ENCODE results near the gene BIRC2.

BIRC2 gene

GRCh38 chr11:102306817-102307726 is 39.9 kb upstream of the BIRC2 start:
- TF ChIP-seq CTCF (IDR thresholded peaks at IDR 0.05; ENCODE audit: low read length, missing control alignments) = no peak
- H3K4me3 ChIP-seq (replicated peaks; ENCODE audit: low read depth, low read length) = no peak overlapping the region
- no peak for DNase-seq (ENCODE audit: low read depth)

- no peak for TF ChIP-seq CTCF (IDR thresholded peaks at IDR 0.05; ENCODE audit: low read length, missing control alignments)
- no peak for DNase-seq (ENCODE audit: low read depth)
- H3K4me3 ChIP-seq (replicated peaks; ENCODE audit: low read depth, low read length) = no peak overlapping the region
Observed at GRCh38 chr11:102307727-102308038, 39.3 kb upstream of the BIRC2 start.

DNA sequence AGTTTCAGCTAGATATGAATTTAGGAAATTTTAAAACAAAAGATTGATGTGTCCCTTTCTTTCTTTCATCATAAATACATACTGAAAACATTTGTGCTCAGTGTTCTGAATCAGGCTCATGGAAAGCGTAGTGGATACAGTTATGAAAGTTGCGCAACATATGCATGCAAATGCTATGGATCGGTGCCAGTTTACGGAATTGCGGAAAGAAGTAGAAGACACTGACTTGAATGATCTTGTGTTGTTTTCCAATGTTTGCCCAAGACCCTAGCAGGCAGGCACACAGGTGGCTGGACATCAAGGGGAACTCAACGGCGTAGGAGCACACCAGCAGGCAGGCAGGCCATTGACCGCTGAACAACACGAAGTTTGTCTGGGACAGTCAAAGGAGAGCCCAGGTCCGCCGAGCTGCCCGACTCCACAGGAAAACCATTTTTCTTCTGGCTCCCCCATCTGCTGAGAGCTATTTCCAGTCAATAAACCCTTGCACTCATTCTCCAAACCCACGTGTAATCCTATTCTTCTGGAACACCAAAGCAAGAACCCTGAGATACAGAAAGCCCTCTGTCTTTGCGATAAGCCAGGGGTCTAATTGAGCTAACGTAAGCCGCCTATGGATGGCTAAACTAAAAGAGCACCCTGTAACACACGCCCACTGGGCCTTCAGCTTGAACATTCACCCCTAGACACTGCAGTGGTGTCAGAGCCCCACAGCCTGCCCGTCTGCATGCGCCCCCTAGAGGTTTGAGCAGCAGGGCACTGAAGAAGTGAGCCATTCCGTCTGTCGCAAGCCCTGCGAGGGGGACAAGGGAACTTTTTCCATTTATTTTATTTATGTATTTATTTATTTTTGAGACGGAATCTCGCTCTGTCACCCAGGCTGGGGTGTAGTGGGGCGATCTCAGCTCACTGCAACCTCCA is 37.1 kb upstream of the BIRC2 start:
- no peak for TF ChIP-seq CTCF (IDR thresholded peaks at IDR 0.05; ENCODE audit: low read length, missing control alignments)
- DNase-seq (ENCODE audit: low read depth) = no peak
- H3K4me3 ChIP-seq (replicated peaks; ENCODE audit: low read depth, low read length) = no peak overlapping the region

DNA sequence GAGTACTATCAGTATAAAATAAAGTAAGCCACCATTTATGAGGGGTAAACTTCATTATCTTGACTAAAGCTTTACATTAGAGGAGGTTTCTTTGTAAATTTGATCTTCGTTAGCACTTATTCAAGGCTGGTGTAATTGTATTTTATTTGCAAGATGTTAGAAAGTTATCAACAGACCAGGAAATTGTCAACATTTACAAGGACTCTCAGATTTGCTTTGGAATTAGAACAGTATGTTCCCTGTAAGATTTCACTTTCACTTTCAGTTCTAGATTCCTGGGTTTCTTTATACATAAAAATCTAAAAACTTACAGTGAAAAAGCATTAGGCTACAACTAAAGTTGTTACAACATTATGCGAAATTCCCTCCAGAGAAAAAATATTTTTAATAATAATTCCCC is 34.3 kb upstream of the BIRC2 start:
- TF ChIP-seq CTCF (IDR thresholded peaks at IDR 0.05; ENCODE audit: low read length, missing control alignments) = no peak
- H3K4me3 ChIP-seq (replicated peaks; ENCODE audit: low read depth, low read length) = peak overlapping the region; percentile 27
- DNase-seq (ENCODE audit: low read depth) = peak; percentile 34

DNA sequence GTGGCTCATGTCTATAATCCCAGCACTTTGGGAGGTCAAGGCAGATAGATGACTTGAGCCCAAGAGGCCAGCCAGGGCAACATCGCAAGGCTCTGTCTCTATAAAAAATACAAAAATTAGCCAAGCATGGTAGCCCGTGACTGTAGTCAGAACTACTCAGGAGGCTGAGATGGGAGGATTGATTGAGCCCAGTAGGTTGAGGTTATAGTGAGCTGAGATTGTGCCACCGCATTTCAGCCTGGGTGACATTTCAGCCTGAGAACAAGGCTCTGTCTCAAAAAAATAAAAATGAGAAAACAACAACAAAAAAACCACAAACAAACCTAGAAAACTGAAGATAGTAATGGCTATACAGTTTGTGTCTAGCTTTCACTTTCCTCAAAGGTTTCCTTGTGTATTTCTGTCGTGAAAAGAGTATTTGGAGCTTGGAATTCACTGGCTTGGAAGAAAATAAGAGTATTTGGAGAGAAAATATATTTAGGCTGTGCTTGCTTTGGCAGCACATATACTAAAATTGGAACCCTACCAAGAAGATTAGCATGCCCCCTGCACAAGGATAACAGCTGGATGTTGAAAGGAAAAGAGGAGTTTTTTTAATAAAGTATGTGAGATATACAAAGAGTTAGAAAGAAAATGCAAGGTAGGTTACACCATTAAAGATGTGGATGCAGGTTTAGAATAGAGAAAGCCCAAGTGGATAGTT is 33.6 kb upstream of the BIRC2 start:
- TF ChIP-seq CTCF (IDR thresholded peaks at IDR 0.05; ENCODE audit: low read length, missing control alignments) = no peak
- peak overlapping the region; percentile 27 for H3K4me3 ChIP-seq (replicated peaks; ENCODE audit: low read depth, low read length)

DNA sequence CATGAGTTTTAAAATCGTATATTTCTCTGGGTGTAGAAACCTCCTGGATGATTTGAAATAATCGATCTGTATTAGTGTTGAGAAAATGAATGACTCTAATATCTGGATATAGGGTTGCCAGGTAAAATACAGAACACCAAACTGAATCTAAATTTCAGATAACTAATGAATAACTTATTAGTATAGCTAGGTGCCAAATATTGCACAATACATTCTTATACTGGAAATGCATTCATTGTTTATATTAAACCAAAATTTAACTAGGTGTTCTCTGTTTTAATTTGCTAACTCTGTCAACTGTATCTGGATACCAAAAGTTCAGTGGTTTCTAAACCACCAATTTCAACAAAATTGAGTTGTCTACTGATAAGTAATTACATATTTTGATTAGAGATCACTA is 32.2 kb upstream of the BIRC2 start:
- DNase-seq (ENCODE audit: low read depth) = no peak
- TF ChIP-seq CTCF (IDR thresholded peaks at IDR 0.05; ENCODE audit: low read length, missing control alignments) = no peak

More for the DNA sequence above, 33.6 kb upstream of the BIRC2 start:
- peak; percentile 30 for DNase-seq (ENCODE audit: low read depth)

More for the DNA sequence above, 32.2 kb upstream of the BIRC2 start:
- H3K4me3 ChIP-seq (replicated peaks; ENCODE audit: low read depth, low read length) = no peak overlapping the region

All from fibroblast of pulmonary artery (primary cell).